Breast epithelium (tissue), 3 donors: Measurements from ENCODE around the gene NUP210.

Source experiments
- POLR2A ChIP-seq: fragments of 450-650 bp; IDR thresholded peaks from one replicate; pipeline ENCODE4 v1.6.1; 2016; ENCODE audit warnings: antibody characterized with exemption, mild to moderate bottlenecking, moderate library complexity
- POLR2AphosphoS5 ChIP-seq, 3 donors: sonication (generic); formaldehyde crosslinking; IDR thresholded peaks; one replicate each; pipeline ENCODE4 v1.6.1; 2017; ENCODE audit warnings: antibody characterized with exemption in 3 of 3
- TF ChIP-seq, protein P1 (sequence below), 3 donors: fragments of 450-650 bp; IDR thresholded peaks; one replicate each; pipeline ENCODE4 v1.5.1; 2016 to 2017; ENCODE audit warnings: antibody characterized with exemption in 3 of 3, mild to moderate bottlenecking in 3 of 3, moderate library complexity in 3 of 3

- TF ChIP-seq, protein P1, sequence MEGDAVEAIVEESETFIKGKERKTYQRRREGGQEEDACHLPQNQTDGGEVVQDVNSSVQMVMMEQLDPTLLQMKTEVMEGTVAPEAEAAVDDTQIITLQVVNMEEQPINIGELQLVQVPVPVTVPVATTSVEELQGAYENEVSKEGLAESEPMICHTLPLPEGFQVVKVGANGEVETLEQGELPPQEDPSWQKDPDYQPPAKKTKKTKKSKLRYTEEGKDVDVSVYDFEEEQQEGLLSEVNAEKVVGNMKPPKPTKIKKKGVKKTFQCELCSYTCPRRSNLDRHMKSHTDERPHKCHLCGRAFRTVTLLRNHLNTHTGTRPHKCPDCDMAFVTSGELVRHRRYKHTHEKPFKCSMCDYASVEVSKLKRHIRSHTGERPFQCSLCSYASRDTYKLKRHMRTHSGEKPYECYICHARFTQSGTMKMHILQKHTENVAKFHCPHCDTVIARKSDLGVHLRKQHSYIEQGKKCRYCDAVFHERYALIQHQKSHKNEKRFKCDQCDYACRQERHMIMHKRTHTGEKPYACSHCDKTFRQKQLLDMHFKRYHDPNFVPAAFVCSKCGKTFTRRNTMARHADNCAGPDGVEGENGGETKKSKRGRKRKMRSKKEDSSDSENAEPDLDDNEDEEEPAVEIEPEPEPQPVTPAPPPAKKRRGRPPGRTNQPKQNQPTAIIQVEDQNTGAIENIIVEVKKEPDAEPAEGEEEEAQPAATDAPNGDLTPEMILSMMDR (IDR thresholded peaks at IDR 0.05) = no peak
- no peak for TF ChIP-seq POLR2AphosphoS5 (IDR thresholded peaks at IDR 0.05)
- no peak for TF ChIP-seq POLR2A
Observed at GRCh38 chr3:13400114-13400673, 19.9 kb downstream of the NUP210 start.
